Astrocyte of the spinal cord (primary cell): ENCODE results near the gene NME9.

Experiments used
- DNase-seq: peaks from one replicate; pipeline ENCODE4 v3.0.0; 2011; ENCODE audit warnings: low read depth, low spot score
- H3K4me3 ChIP-seq: 2 replicates; pipeline ENCODE4 v1.5.1; 2011; ENCODE audit warnings: low read depth, mild to moderate bottlenecking, low read length, moderate library complexity
- CTCF ChIP-seq: IDR thresholded peaks from 2 replicates; pipeline ENCODE4 v1.5.1; 2012; ENCODE audit warnings: low read depth, mild to moderate bottlenecking, low read length, inconsistent platforms
- in situ Hi-C: cut with HindIII; loops from 2 replicates; pipeline ENCODE4 v1.10.0; 2017; ENCODE audit warnings: low sequenced_read_pairs

Gene NME9

GRCh38 chr3:138271189-138271794 is 58.4 kb downstream of the NME9 start:
- no peak overlapping the region for H3K4me3 ChIP-seq
- no peak for DNase-seq
- TF ChIP-seq CTCF = no peak
- in situ Hi-C loops = no loop called here

GRCh38 chr3:138270245-138270644 is 59.4 kb downstream of the NME9 start:
- H3K4me3 ChIP-seq = no peak overlapping the region
- in situ Hi-C loops = no loop called here
- no peak for TF ChIP-seq CTCF
- DNase-seq = no peak

- in situ Hi-C loops = no loop called here
- no peak for DNase-seq
- TF ChIP-seq CTCF = no peak
- H3K4me3 ChIP-seq = no peak overlapping the region
Measured at GRCh38 chr3:138267083-138267482, 62.6 kb downstream of the NME9 start.

- in situ Hi-C loops = no loop called here
- no peak for TF ChIP-seq CTCF
- no peak overlapping the region for H3K4me3 ChIP-seq
- no peak for DNase-seq
Measured at GRCh38 chr3:138265745-138266144, 63.9 kb downstream of the NME9 start.

GRCh38 chr3:138263104-138263503 is 66.5 kb downstream of the NME9 start:
- H3K4me3 ChIP-seq = no peak overlapping the region
- TF ChIP-seq CTCF = no peak
- in situ Hi-C loops = no loop called here
- no peak for DNase-seq

GRCh38 chr3:138260611-138261010 is 69.0 kb downstream of the NME9 start:
- H3K4me3 ChIP-seq = no peak overlapping the region
- TF ChIP-seq CTCF = no peak
- in situ Hi-C loops = no loop called here
- no peak for DNase-seq

GRCh38 chr3:138259126-138259525 is 70.5 kb downstream of the NME9 start:
- DNase-seq = no peak
- H3K4me3 ChIP-seq = no peak overlapping the region
- TF ChIP-seq CTCF = no peak
- in situ Hi-C loops = no loop called here
